Measurements from ENCODE around the gene FRS2.

Gene FRS2

GRCh38 chr12:69534389-69534822, 64.2 kb downstream of the FRS2 start:
- peak; percentile 19 for DNase-seq

GRCh38 chr12:69540987-69541386, 70.8 kb downstream of the FRS2 start:
- DNase-seq, result no peak

- DNase-seq, result no peak
Observed at GRCh38 chr12:69544087-69544486, 73.9 kb downstream of the FRS2 start.

- no peak for DNase-seq
Observed at GRCh38 chr12:69545081-69545480, 74.9 kb downstream of the FRS2 start.

GRCh38 chr12:69546693-69547438, 76.7 kb downstream of the FRS2 start:
- no peak for DNase-seq

- DNase-seq, result no peak
Observed at GRCh38 chr12:69548687-69549086, 78.5 kb downstream of the FRS2 start.

- DNase-seq, result no peak
Observed at GRCh38 chr12:69550569-69551350, 80.6 kb downstream of the FRS2 start.

GRCh38 chr12:69553628-69554248, 83.5 kb downstream of the FRS2 start:
- DNase-seq, result peak; percentile 25

GRCh38 chr12:69555461-69555860, 85.3 kb downstream of the FRS2 start:
- no peak for DNase-seq

- no peak for DNase-seq
Observed at GRCh38 chr12:69556383-69556782, 86.2 kb downstream of the FRS2 start.

GRCh38 chr12:69563166-69563762, 93.1 kb downstream of the FRS2 start:
- DNase-seq, result no peak

- DNase-seq, result peak; percentile 35
Observed at GRCh38 chr12:69566603-69567002, 96.4 kb downstream of the FRS2 start.

- DNase-seq, result no peak
Observed at GRCh38 chr12:69569236-69569635, 99.0 kb downstream of the FRS2 start.

GRCh38 chr12:69570000-69570516, 99.9 kb downstream of the FRS2 start:
- DNase-seq, result no peak

- peak; percentile 78 for DNase-seq
Observed at GRCh38 chr12:69570545-69571399, 100.6 kb downstream of the FRS2 start.

- no peak for DNase-seq
Observed at GRCh38 chr12:69575346-69575745, 105.2 kb downstream of the FRS2 start.

- no peak for DNase-seq
Observed at GRCh38 chr12:69578283-69578682, 108.1 kb downstream of the FRS2 start.

GRCh38 chr12:69579029-69579428, 108.8 kb downstream of the FRS2 start:
- DNase-seq, result no peak

- DNase-seq, result no peak
Observed at GRCh38 chr12:69580074-69580473, 109.9 kb downstream of the FRS2 start.

- DNase-seq, result peak; percentile 68
Observed at GRCh38 chr12:69583203-69583602, 113.0 kb downstream of the FRS2 start.

GRCh38 chr12:69585189-69586062, 115.2 kb downstream of the FRS2 start, which contains the start of gene CCT2:
CCT2 (plus strand) TSS chr12:69585459; CDS start chr12:69585522, 63 bp downstream.
- DNase-seq, result peak; percentile 97

Measured in hematopoietic multipotent progenitor cell treated with erythropoietin and hydrocortisone succinate and interleukin-3 and kit ligand, for 8 days (in vitro differentiated cells).